Transverse colon (tissue), 3 donors: ENCODE results near the gene RNF103.

Experiments
- POLR2A ChIP-seq: fragments of 450-650 bp; IDR thresholded peaks from one replicate; pipeline ENCODE4 v1.6.1; 2016; ENCODE audit warnings: antibody characterized with exemption, mild to moderate bottlenecking, moderate library complexity
- TF ChIP-seq, protein P1 (sequence below), 5 experiments: fragments of 200-600 bp in 3 of 5; fragments of 450-650 bp in 2 of 5; sonication (generic) in 3 of 5; IDR thresholded peaks; 1 replicate in 2 of 5; 2 replicates in 3 of 5; pipeline ENCODE4 v1.5.1; 2016 to 2017; ENCODE audit warnings: antibody characterized with exemption in 5 of 5, inconsistent platforms in 3 of 5, mild to moderate bottlenecking in 2 of 5, moderate library complexity in 1 of 5

GRCh38 chr2:86570059-86570458 lies 53.6 kb downstream of the RNF103 start:
- TF ChIP-seq POLR2A, result no peak
- TF ChIP-seq, protein P1, sequence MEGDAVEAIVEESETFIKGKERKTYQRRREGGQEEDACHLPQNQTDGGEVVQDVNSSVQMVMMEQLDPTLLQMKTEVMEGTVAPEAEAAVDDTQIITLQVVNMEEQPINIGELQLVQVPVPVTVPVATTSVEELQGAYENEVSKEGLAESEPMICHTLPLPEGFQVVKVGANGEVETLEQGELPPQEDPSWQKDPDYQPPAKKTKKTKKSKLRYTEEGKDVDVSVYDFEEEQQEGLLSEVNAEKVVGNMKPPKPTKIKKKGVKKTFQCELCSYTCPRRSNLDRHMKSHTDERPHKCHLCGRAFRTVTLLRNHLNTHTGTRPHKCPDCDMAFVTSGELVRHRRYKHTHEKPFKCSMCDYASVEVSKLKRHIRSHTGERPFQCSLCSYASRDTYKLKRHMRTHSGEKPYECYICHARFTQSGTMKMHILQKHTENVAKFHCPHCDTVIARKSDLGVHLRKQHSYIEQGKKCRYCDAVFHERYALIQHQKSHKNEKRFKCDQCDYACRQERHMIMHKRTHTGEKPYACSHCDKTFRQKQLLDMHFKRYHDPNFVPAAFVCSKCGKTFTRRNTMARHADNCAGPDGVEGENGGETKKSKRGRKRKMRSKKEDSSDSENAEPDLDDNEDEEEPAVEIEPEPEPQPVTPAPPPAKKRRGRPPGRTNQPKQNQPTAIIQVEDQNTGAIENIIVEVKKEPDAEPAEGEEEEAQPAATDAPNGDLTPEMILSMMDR (IDR thresholded peaks at IDR 0.05), result no peak
